HG02981 (cell line): ENCODE results near the gene VAV2.

ENCODE experiments used
- ATAC-seq: cut with Tn5 transposase; IDR thresholded peaks from one replicate; pipeline ENCODE4 v1.9.1; 2021; ENCODE audit warnings: mild to moderate bottlenecking, moderate library complexity; ENCODE audit not compliant: unreplicated experiment

The VAV2 gene

GRCh38 chr9:133810556-133811195, 181.4 kb downstream of the VAV2 start:
- ATAC-seq: no peak

- ATAC-seq: no peak
Observed at GRCh38 chr9:133809335-133809734, 182.8 kb downstream of the VAV2 start.

- no peak for ATAC-seq
Observed at GRCh38 chr9:133807818-133808217, 184.3 kb downstream of the VAV2 start.

- ATAC-seq: no peak
Observed at GRCh38 chr9:133807037-133807436, 185.1 kb downstream of the VAV2 start.

GRCh38 chr9:133806623-133807010, 185.5 kb downstream of the VAV2 start:
- no peak for ATAC-seq

GRCh38 chr9:133805876-133806622, 186.1 kb downstream of the VAV2 start:
- no peak for ATAC-seq

- no peak for ATAC-seq
Observed at GRCh38 chr9:133804199-133804598, 187.9 kb downstream of the VAV2 start.

GRCh38 chr9:133803745-133804144, 188.4 kb downstream of the VAV2 start:
- no peak for ATAC-seq

- no peak for ATAC-seq
Observed at GRCh38 chr9:133803028-133803585, 189.0 kb downstream of the VAV2 start.

- no peak for ATAC-seq
Observed at GRCh38 chr9:133801739-133802138, 190.4 kb downstream of the VAV2 start.

- ATAC-seq: no peak
Observed at GRCh38 chr9:133800266-133800665, 191.9 kb downstream of the VAV2 start.

- ATAC-seq: no peak
Observed at GRCh38 chr9:133799716-133800115, 192.4 kb downstream of the VAV2 start.

GRCh38 chr9:133799106-133799505, 193.0 kb downstream of the VAV2 start:
- ATAC-seq: no peak

GRCh38 chr9:133798160-133798559, 194.0 kb downstream of the VAV2 start:
- ATAC-seq: no peak

- ATAC-seq: no peak
Observed at GRCh38 chr9:133797406-133798105, 194.6 kb downstream of the VAV2 start.

GRCh38 chr9:133796562-133796961, 195.6 kb downstream of the VAV2 start:
- no peak for ATAC-seq

GRCh38 chr9:133795049-133795448, 197.1 kb downstream of the VAV2 start:
- no peak for ATAC-seq

- no peak for ATAC-seq
Observed at GRCh38 chr9:133794016-133794760, 197.9 kb downstream of the VAV2 start.

GRCh38 chr9:133793471-133793870, 198.7 kb downstream of the VAV2 start:
- ATAC-seq: no peak

- ATAC-seq: no peak
Observed at GRCh38 chr9:133792721-133793470, 199.2 kb downstream of the VAV2 start.
